SU-DHL-6 (cell line): ENCODE data around the gene MPHOSPH6.

ENCODE experiments used
- EZH2phosphoT487 ChIP-seq: fragments of 200-600 bp; sonication (generic), shearing (Covaris generic); conservative IDR thresholded peaks from 2 replicates; pipeline ENCODE4 v1.6.1; 2018; ENCODE audit warnings: mild to moderate bottlenecking, antibody characterized with exemption, low read length, moderate library complexity, mixed read lengths
- TF ChIP-seq, protein P1 (sequence below): fragments of 200-600 bp; sonication (generic); IDR thresholded peaks from one replicate; pipeline ENCODE4 v1.5.1; 2017; ENCODE audit warnings: antibody characterized with exemption, mild to moderate bottlenecking, low read length, moderate library complexity; ENCODE audit not compliant: insufficient read depth, poor library complexity, severe bottlenecking

DNA sequence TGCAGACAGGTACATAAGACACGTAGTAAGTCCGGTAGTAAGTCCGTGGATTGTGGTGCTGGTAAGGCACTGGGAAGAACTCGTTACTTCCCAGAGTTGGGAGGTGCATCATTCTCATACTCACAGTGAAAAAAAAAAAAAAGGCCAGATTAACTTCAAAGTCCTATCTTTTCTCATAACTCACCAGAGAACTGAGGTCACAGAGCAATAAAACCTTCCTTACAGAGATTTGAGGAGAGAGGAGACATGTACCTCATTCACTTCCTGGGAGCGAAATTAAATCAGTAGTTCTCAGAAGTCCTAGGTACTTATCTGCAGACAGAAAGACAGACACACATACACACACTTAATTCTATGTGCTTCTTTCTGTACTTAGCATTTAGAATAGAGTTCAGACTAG, 22.5 kb downstream of the MPHOSPH6 start:
- TF ChIP-seq, protein P1, sequence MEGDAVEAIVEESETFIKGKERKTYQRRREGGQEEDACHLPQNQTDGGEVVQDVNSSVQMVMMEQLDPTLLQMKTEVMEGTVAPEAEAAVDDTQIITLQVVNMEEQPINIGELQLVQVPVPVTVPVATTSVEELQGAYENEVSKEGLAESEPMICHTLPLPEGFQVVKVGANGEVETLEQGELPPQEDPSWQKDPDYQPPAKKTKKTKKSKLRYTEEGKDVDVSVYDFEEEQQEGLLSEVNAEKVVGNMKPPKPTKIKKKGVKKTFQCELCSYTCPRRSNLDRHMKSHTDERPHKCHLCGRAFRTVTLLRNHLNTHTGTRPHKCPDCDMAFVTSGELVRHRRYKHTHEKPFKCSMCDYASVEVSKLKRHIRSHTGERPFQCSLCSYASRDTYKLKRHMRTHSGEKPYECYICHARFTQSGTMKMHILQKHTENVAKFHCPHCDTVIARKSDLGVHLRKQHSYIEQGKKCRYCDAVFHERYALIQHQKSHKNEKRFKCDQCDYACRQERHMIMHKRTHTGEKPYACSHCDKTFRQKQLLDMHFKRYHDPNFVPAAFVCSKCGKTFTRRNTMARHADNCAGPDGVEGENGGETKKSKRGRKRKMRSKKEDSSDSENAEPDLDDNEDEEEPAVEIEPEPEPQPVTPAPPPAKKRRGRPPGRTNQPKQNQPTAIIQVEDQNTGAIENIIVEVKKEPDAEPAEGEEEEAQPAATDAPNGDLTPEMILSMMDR, result no peak
- no peak for TF ChIP-seq EZH2phosphoT487
